ENCODE results near the gene RND2. TPM values are rescaled to one million over a fixed set of nuclear protein-coding genes. Genes with fewer than 3 reads are reported as not detected.

RND2 gene
- total and polyA plus RNA-seq, 2 experiments from 2014 or later = 18.5 to 22.9 TPM

DNA sequence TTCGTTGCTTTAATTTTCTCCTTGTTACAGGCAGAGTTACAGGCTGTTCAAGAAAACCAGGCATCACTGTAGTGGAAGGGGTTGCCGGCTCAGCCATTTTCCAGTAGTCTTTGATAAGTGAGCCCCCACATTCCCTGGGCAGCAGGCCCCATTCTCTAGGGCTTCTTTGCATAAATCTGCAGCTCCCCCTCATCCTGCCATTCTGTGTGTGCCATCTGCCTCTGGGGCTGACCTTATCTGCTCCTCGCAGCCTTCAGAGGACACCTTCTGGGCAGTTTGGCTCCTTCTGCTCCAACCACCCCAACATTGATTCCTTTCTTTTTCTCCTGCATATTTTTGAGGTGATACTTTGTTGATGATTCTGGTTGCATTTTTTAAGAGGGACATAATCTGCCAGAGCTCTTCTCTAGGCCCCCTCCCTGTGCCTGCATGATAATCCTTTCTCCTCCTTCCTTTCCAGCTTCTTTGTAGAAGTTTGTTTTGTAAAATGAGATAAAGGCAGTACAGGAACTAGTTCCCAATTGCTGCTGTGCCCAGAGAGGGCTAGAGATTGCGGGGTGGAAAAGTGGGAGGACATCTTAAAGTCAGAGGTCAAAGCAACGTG lies 17.1 kb downstream of the RND2 start:
- H3K4me2 ChIP-seq = peak overlapping the region; percentile 45
- peaks cover 43% of the 10 kb centered on the region for H3K4me1 ChIP-seq (ENCODE audit: insufficient read depth)
- H3K79me2 ChIP-seq (replicated peaks; ENCODE audit: insufficient read depth) = no peaks in the 10 kb centered on the region
- H3K4me3 ChIP-seq = 0 out of 2 replicates have a peak overlapping the region, but pooled peaks have one; percentile 23
- no peaks in the 10 kb centered on the region for H3K9me2 ChIP-seq (ENCODE audit: insufficient read depth)
- Mint-ChIP-seq H3K4me1 (peaks cover 51% of the 10 kb centered on the region), H3K27me3 (ENCODE audit: insufficient read depth, low read depth, poor library complexity) (peaks cover 12% of the 10 kb centered on the region), H3K9me3 (no peaks in the 10 kb centered on the region), H3K27ac (peak overlapping the region; percentile 93), H3K36me3 (ENCODE audit: low read depth) (peaks cover 13% of the 10 kb centered on the region), H3K4me3 (peak overlapping the region; percentile 36)
- H3K27me3 ChIP-seq (ENCODE audit: insufficient read depth) = no peaks in the 10 kb centered on the region
- H3K27ac ChIP-seq (ENCODE audit: low read depth) = peak overlapping the region; percentile 92
- peaks cover 13% of the 10 kb centered on the region; the same call in 1 of the 2 replicates for H3F3A ChIP-seq (replicated peaks; ENCODE audit: low read depth)
- peak; percentile 74 for ATAC-seq
- peak overlapping the region; percentile 19; the same call in 1 of the 2 replicates for H2AFZ ChIP-seq
- peak; percentile 47 for DNase-seq (ENCODE audit: low spot score)
- H4K20me1 ChIP-seq (replicated peaks; ENCODE audit: insufficient read depth) = no peaks in the 10 kb centered on the region
- H3K36me3 ChIP-seq (ENCODE audit: insufficient read depth) = no peaks in the 10 kb centered on the region; the same call in 1 of the 2 replicates
- peak; percentile 59; the same call in 1 of the 2 replicates for TF ChIP-seq ZNF462 (CRISPR knock-in tag; IDR thresholded peaks at IDR 0.05)
- TF ChIP-seq, protein P1, sequence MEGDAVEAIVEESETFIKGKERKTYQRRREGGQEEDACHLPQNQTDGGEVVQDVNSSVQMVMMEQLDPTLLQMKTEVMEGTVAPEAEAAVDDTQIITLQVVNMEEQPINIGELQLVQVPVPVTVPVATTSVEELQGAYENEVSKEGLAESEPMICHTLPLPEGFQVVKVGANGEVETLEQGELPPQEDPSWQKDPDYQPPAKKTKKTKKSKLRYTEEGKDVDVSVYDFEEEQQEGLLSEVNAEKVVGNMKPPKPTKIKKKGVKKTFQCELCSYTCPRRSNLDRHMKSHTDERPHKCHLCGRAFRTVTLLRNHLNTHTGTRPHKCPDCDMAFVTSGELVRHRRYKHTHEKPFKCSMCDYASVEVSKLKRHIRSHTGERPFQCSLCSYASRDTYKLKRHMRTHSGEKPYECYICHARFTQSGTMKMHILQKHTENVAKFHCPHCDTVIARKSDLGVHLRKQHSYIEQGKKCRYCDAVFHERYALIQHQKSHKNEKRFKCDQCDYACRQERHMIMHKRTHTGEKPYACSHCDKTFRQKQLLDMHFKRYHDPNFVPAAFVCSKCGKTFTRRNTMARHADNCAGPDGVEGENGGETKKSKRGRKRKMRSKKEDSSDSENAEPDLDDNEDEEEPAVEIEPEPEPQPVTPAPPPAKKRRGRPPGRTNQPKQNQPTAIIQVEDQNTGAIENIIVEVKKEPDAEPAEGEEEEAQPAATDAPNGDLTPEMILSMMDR (conservative IDR thresholded peaks at IDR 0.05; ENCODE audit: low read depth in 2 of 2) = peak in 1 of 2 experiments; percentile 31; a peak in 2 of 4 replicates
- TF ChIP-seq REST (IDR thresholded peaks at IDR 0.05; ENCODE audit: unreplicated experiment) = no peak

Data from GM23338 (cell line).